Measurements from ENCODE around the gene CCDC91.

DNA sequence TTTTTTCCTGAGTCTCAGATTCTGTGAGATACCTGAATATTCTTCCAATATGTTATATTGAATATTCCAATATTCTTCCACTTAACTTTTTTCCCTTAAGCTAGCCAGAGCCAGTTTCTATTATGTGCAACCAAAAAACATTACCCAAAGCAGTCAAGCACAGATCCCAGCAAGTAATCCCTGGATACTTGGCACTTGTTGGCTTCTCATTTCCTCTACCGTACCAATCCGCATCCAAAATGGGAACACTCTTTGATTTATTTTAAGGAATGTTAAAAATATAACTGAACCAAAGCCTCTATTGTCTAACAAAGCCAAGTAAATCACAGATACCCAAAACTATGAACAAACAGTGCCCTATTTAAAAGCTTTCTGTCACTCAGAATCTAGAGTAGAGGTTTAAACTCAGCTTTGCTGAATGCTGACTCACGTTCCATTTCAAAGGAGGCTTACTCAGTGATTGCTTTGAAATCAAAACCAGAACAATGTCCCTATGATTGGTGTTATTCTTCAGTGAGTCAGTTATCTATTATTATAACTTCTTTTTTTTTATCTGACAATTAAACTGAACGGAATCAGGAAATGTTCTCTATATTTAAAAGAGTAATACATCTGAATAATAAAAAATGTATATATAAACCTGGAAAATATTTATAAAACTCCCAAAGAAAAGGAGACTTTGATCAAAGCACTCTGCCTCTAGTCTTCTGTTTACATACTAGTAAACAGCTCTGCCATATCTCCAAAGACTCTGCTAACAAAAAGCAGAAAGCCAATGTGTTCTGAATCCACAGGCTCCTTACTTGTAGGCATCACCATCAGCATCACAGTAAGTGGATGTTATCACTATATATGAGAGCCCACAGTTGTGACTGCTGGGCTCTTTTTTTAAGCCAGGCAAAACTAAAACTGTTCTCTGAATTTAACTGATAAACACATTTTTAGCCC is 360.8 kb downstream of the CCDC91 start:
- no peak for TF ChIP-seq EZH2 (IDR thresholded peaks at IDR 0.05)
- no peak for TF ChIP-seq POLR2AphosphoS5 (IDR thresholded peaks at IDR 0.05; ENCODE audit: borderline replicate concordance, low read depth, low read length)
